PFSK-1 (cell line): ENCODE measurements around the gene IQCK.

Experiments
- POLR2AphosphoS5 ChIP-seq: IDR thresholded peaks from 2 replicates; pipeline ENCODE4 v1.6.1; 2012; ENCODE audit warnings: low read depth, mild to moderate bottlenecking, control low read depth, low read length, moderate library complexity
- SIN3A ChIP-seq: IDR thresholded peaks from 2 replicates; pipeline ENCODE4 v1.6.1; 2012; ENCODE audit warnings: mild to moderate bottlenecking, low read length, moderate library complexity, borderline replicate concordance; ENCODE audit not compliant: insufficient read depth
- TAF1 ChIP-seq: IDR thresholded peaks from 2 replicates; pipeline ENCODE4 v1.6.1; 2012; ENCODE audit warnings: low read length, control low read depth, borderline replicate concordance; ENCODE audit not compliant: insufficient read depth

GRCh38 chr16:19745286-19746010 is 27.4 kb downstream of the IQCK start:
- no peak for TF ChIP-seq SIN3A
- no peak for TF ChIP-seq POLR2AphosphoS5
- no peak for TF ChIP-seq TAF1
